GM23248 (cell line): Measurements from ENCODE around the gene ARL13B. TPM values are rescaled to one million over a fixed set of nuclear protein-coding genes. Genes with fewer than 3 reads are reported as not detected.

Source experiments
- DNase-seq: peaks from one replicate; pipeline ENCODE4 v3.0.0-alpha.2; 2015
- H2AFZ ChIP-seq: fragments of 200-600 bp; sonication (generic); 2 replicates; pipeline ENCODE4 v1.6.1; 2016; ENCODE audit warnings: antibody characterized with exemption
- H3F3A ChIP-seq: fragments of 200-600 bp; sonication (generic); 2 replicates; pipeline ENCODE4 v1.6.1; 2016; ENCODE audit warnings: mild to moderate bottlenecking, antibody characterized with exemption, mixed run types; ENCODE audit not compliant: insufficient read depth
- H3K27ac ChIP-seq: fragments of 200-600 bp; sonication (generic); 2 replicates; pipeline ENCODE4 v1.5.1; 2016; ENCODE audit warnings: mild to moderate bottlenecking
- H3K27me3 ChIP-seq: fragments of 200-600 bp; sonication (generic); replicated peaks from 2 replicates; pipeline ENCODE4 v1.6.1; 2016; ENCODE audit warnings: mild to moderate bottlenecking; ENCODE audit not compliant: insufficient read depth
- H3K36me3 ChIP-seq: fragments of 200-600 bp; sonication (generic); 2 replicates; pipeline ENCODE4 v1.6.1; 2016; ENCODE audit warnings: low read depth, mild to moderate bottlenecking
- H3K4me1 ChIP-seq: fragments of 200-600 bp; sonication (generic); 2 replicates; pipeline ENCODE4 v1.6.1; 2016; ENCODE audit warnings: mild to moderate bottlenecking; ENCODE audit not compliant: insufficient read depth
- H3K4me2 ChIP-seq: fragments of 200-600 bp; sonication (generic); one replicate; pipeline ENCODE4 v1.6.1; 2016; ENCODE audit warnings: mild to moderate bottlenecking; ENCODE audit not compliant: unreplicated experiment
- H3K4me3 ChIP-seq: fragments of 200-600 bp; sonication (generic); 2 replicates; pipeline ENCODE4 v1.5.1; 2016; ENCODE audit warnings: mild to moderate bottlenecking
- H3K79me2 ChIP-seq: fragments of 200-600 bp; sonication (generic); 2 replicates; pipeline ENCODE4 v1.6.1; 2016; ENCODE audit warnings: mild to moderate bottlenecking; ENCODE audit not compliant: insufficient read depth
- H3K9ac ChIP-seq: fragments of 200-600 bp; sonication (generic); 2 replicates; pipeline ENCODE4 v1.6.1; 2016; ENCODE audit warnings: mild to moderate bottlenecking
- H3K9me2 ChIP-seq: fragments of 200-600 bp; sonication (generic); 2 replicates; pipeline ENCODE4 v1.6.1; 2016; ENCODE audit warnings: mixed run types, mild to moderate bottlenecking, moderate library complexity; ENCODE audit not compliant: insufficient read depth
- H3K9me3 ChIP-seq: fragments of 200-600 bp; sonication (generic); one replicate; pipeline ENCODE4 v1.6.1; 2017; ENCODE audit warnings: low read depth
- H4K20me1 ChIP-seq: fragments of 200-600 bp; sonication (generic); 2 replicates; pipeline ENCODE4 v1.6.0; 2016; ENCODE audit not compliant: insufficient read depth
- EZH2 ChIP-seq: fragments of 200-600 bp; sonication (generic); IDR thresholded peaks from 2 replicates; pipeline ENCODE4 v1.6.1; 2018; ENCODE audit warnings: antibody characterized with exemption, mild to moderate bottlenecking; ENCODE audit not compliant: insufficient read depth, poor library complexity, severe bottlenecking
- EZH2phosphoT487 ChIP-seq: fragments of 200-600 bp; sonication (generic); IDR thresholded peaks from 2 replicates; pipeline ENCODE4 v1.6.1; 2018; ENCODE audit warnings: antibody characterized with exemption, moderate library complexity, mild to moderate bottlenecking, low read depth; ENCODE audit not compliant: insufficient read depth
- WGBS, 2 experiments: methylation state at CpG; one replicate each; pipeline ENCODE4 v1.1.6; 2015 to 2017; ENCODE audit warnings: low lambda C conversion rate in 2 of 2, low coverage in 1 of 2; ENCODE audit errors: missing lambda C conversion rate in 2 of 2; 5-methylcytosine and 5-hydroxymethylcytosine counted together
- in situ Hi-C: fragments of 300-500 bp; cut with MboI; formaldehyde crosslinking; loops from 2 replicates; pipeline ENCODE4 v1.15.0; 2020
- polyA plus RNA-seq: library from polyadenylated mRNA; unstranded; fragments of >200 nt; fragmentation: Nextera tagmentation; extraction: Ambion mirVana; gene quantifications from 2 replicates; pipeline ENCODE4 v1.2.1, GENCODE V29; 2016
- total RNA-seq: library from RNA; depleted of rRNA; stranded (reverse); fragments of >200 nt; shearing (Covaris generic); gene quantifications from 2 replicates; pipeline ENCODE4 v1.2.3, GENCODE V29; 2014

ARL13B gene
- total and polyA plus RNA-seq, 2 experiments from 2014 or later = 15.0 to 16.9 TPM

- no peaks in the 10 kb centered on the region for H3K36me3 ChIP-seq
- H4K20me1 ChIP-seq = no peaks in the 10 kb centered on the region
- WGBS, 2 experiments = 100% methylated on average over 1 of the region's 1 CpG
- TF ChIP-seq EZH2 (no peak), EZH2phosphoT487 (no peak)
- DNase-seq = no peak
- no peaks in the 10 kb centered on the region for H3K27me3 ChIP-seq
- no peak overlapping the region for H2AFZ ChIP-seq
- H3K9me2 ChIP-seq = no peaks in the 10 kb centered on the region
- no peaks in the 10 kb centered on the region for H3K4me1 ChIP-seq
- H3K9me3 ChIP-seq = no peaks in the 10 kb centered on the region
- H3F3A ChIP-seq = no peaks in the 10 kb centered on the region
- H3K79me2 ChIP-seq = no peaks in the 10 kb centered on the region
- H3K9ac ChIP-seq = no peak overlapping the region
- no peak overlapping the region for H3K4me2 ChIP-seq
- in situ Hi-C loops = no loop called here
- no peak overlapping the region for H3K27ac ChIP-seq
- no peak overlapping the region for H3K4me3 ChIP-seq
These were observed 32.2 kb downstream of the ARL13B start for GRCh38 chr3:94012185-94012584.

DNA sequence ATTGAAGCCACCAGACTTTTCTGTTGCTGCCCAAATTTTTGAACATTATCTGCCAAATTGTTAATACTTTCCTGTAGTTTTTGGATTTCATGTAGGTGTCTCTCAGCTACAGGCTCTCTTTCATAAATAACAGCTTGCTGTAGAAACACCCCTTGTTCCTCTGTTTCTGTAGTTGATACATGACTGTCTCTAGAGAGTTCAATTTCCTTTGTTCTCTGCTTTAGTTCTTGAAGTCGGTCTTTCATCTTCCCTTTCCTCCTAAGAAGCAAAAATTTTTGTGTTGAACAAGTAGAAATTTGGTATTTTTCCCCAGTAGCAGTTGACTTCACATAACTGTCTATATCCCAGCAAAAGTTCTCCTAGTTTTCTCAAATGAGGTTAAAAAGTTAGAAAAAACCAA, 35.1 kb downstream of the ARL13B start:
- Histone ChIP-seq H4K20me1 (no peaks in the 10 kb centered on the region), H3K4me3 (no peak overlapping the region), H3K4me2 (no peak overlapping the region), H3K36me3 (no peaks in the 10 kb centered on the region), H3K4me1 (no peaks in the 10 kb centered on the region), H3K27ac (no peak overlapping the region), H2AFZ (no peak overlapping the region), H3K9me2 (no peaks in the 10 kb centered on the region), H3F3A (no peaks in the 10 kb centered on the region), H3K27me3 (no peaks in the 10 kb centered on the region), H3K9ac (no peak overlapping the region), H3K9me3 (no peaks in the 10 kb centered on the region), H3K79me2 (no peaks in the 10 kb centered on the region)
- WGBS, 2 experiments = 88 to 100% methylated on average over 1 of the region's 1 CpG
- no peak for DNase-seq
- TF ChIP-seq EZH2 (no peak), EZH2phosphoT487 (no peak)
- in situ Hi-C loops = no loop called here

GRCh38 chr3:94019659-94020058, 39.7 kb downstream of the ARL13B start:
- H4K20me1 ChIP-seq = no peaks in the 10 kb centered on the region
- no peak for DNase-seq
- TF ChIP-seq EZH2phosphoT487 (no peak), EZH2 (no peak)
- H3K9me3 ChIP-seq = no peaks in the 10 kb centered on the region
- in situ Hi-C loops = no loop called here
- no peaks in the 10 kb centered on the region for H3K79me2 ChIP-seq
- no peak overlapping the region for H2AFZ ChIP-seq
- 70 to 85% methylated on average over 2 of the region's 2 CpGs for WGBS, 2 experiments
- no peaks in the 10 kb centered on the region for H3F3A ChIP-seq
- no peak overlapping the region for H3K9ac ChIP-seq
- no peaks in the 10 kb centered on the region for H3K4me1 ChIP-seq
- H3K36me3 ChIP-seq = no peaks in the 10 kb centered on the region
- no peaks in the 10 kb centered on the region for H3K9me2 ChIP-seq
- no peaks in the 10 kb centered on the region for H3K27me3 ChIP-seq
- no peak overlapping the region for H3K27ac ChIP-seq
- no peak overlapping the region for H3K4me3 ChIP-seq
- no peak overlapping the region for H3K4me2 ChIP-seq

GRCh38 chr3:94020293-94020692, 40.3 kb downstream of the ARL13B start:
- DNase-seq = no peak
- no peak overlapping the region for H3K9ac ChIP-seq
- no peak for TF ChIP-seq EZH2
- TF ChIP-seq EZH2phosphoT487 = no peak
- no peaks in the 10 kb centered on the region for H3K9me3 ChIP-seq
- no peaks in the 10 kb centered on the region for H4K20me1 ChIP-seq
- 97 to 98% methylated on average over 3 of the region's 3 CpGs for WGBS, 2 experiments
- no peaks in the 10 kb centered on the region for H3K36me3 ChIP-seq
- H3K4me2 ChIP-seq = no peak overlapping the region
- in situ Hi-C loops = no loop called here
- H3K9me2 ChIP-seq = no peaks in the 10 kb centered on the region
- H2AFZ ChIP-seq = no peak overlapping the region
- no peak overlapping the region for H3K4me3 ChIP-seq
- no peak overlapping the region for H3K27ac ChIP-seq
- H3K4me1 ChIP-seq = no peaks in the 10 kb centered on the region
- H3F3A ChIP-seq = no peaks in the 10 kb centered on the region
- H3K79me2 ChIP-seq = no peaks in the 10 kb centered on the region
- no peaks in the 10 kb centered on the region for H3K27me3 ChIP-seq

GRCh38 chr3:94024385-94024784, 44.4 kb downstream of the ARL13B start:
- Histone ChIP-seq H3K4me1 (no peaks in the 10 kb centered on the region), H3K4me3 (no peak overlapping the region), H3K9me3 (no peaks in the 10 kb centered on the region), H3K36me3 (no peaks in the 10 kb centered on the region), H3K9ac (no peak overlapping the region), H3F3A (no peaks in the 10 kb centered on the region), H3K27ac (no peak overlapping the region), H2AFZ (0 out of 2 replicates have a peak overlapping the region, but pooled peaks have one; percentile 37), H3K9me2 (no peaks in the 10 kb centered on the region), H3K27me3 (no peaks in the 10 kb centered on the region), H3K79me2 (no peaks in the 10 kb centered on the region), H4K20me1 (no peaks in the 10 kb centered on the region), H3K4me2 (no peak overlapping the region)
- no peak for TF ChIP-seq EZH2
- no peak for TF ChIP-seq EZH2phosphoT487
- WGBS, 2 experiments = 51 to 55% methylated on average over 3 of the region's 3 CpGs
- in situ Hi-C loops = no loop called here
- DNase-seq = peak; percentile 11
